Stimulated activated CD8-positive, alpha-beta memory T cell treated with anti-CD3 and anti-CD28 coated beads, Interleukin-7, amount 100 ng/mL, for 24 hours (primary cell): ENCODE measurements around the gene PLA2G2E.
A peak's percentile ranks its signal among the peaks of the same experiment; 100 is the strongest.
"Not testable (repeated sequence)": the region's sequence is repeated elsewhere in the genome, so short reads cannot be mapped to it uniquely, and the experiment has no call there.

Experiments used
- DNase-seq: peaks from one replicate; pipeline ENCODE4 v3.0.0-alpha.2; 2020; ENCODE audit warnings: low read depth

The PLA2G2E gene

GRCh38 chr1:19882111-19883071 lies 41.0 kb downstream of the PLA2G2E start, which contains the start of gene OTUD3:
Gene OTUD3 (plus strand): TSS chr1:19882395. CDS start chr1:19882514, 119 bp downstream.
- DNase-seq: peak; percentile 86

- DNase-seq: not testable (repeated sequence)
These were observed 42.6 kb downstream of the PLA2G2E start for GRCh38 chr1:19880841-19881240.

GRCh38 chr1:19879661-19880060 lies 43.8 kb downstream of the PLA2G2E start:
- no peak for DNase-seq

GRCh38 chr1:19879227-19879626 lies 44.2 kb downstream of the PLA2G2E start:
- no peak for DNase-seq

GRCh38 chr1:19878637-19878985 lies 44.8 kb downstream of the PLA2G2E start:
- no peak for DNase-seq

- DNase-seq: no peak
These were observed 45.4 kb downstream of the PLA2G2E start for GRCh38 chr1:19877821-19878636.

GRCh38 chr1:19877181-19877750 lies 46.2 kb downstream of the PLA2G2E start:
- DNase-seq: no peak

GRCh38 chr1:19872190-19872589 lies 51.2 kb downstream of the PLA2G2E start:
- no peak for DNase-seq
